PFSK-1 (cell line): ENCODE results near the gene FETUB.

Experiments used
- POLR2AphosphoS5 ChIP-seq: IDR thresholded peaks from 2 replicates; pipeline ENCODE4 v1.6.1; 2012; ENCODE audit warnings: low read depth, mild to moderate bottlenecking, control low read depth, low read length, moderate library complexity
- TF ChIP-seq, protein P1 (sequence below), 2 experiments: IDR thresholded peaks; 2 replicates each; pipeline versions ENCODE4 v1.6.1 to v1.8.0; 2011 to 2012; ENCODE audit warnings: low read depth in 2 of 2, low read length in 2 of 2, control low read depth in 1 of 2, inconsistent platforms in 1 of 2, mild to moderate bottlenecking in 1 of 2, moderate library complexity in 1 of 2; ENCODE audit not compliant: insufficient read depth in 1 of 2

DNA sequence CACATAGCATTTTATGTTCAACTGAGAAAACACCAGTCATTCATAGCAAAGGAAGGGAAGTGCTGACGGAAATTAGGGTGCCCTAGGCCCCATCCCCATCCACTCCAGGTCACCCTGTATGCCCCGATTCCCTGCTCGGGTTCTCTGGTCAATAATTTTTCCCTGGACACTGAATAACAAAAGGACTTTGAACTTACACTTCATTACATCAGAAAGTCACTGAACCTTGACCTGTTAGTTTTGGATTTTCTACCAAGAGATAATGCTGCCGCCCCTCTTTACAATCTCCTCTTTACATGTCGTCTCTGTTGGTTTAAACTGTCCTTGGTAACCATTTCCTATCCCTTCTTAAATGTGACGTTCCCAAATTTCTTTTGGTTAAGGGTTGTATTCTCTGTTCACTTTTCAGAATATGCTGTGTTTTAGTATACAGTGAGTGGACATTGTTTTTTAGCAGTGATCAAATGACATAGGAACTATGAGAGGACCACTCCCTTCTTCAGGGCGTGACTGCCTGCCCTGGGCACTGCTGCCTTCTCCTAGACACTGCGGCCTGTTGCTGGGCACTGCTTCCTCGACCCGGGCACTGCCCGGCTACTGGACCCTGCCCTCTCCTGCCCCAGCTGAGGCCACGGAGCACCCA, 40.9 kb upstream of the FETUB start:
- TF ChIP-seq POLR2AphosphoS5 = no peak
- TF ChIP-seq, protein P1, sequence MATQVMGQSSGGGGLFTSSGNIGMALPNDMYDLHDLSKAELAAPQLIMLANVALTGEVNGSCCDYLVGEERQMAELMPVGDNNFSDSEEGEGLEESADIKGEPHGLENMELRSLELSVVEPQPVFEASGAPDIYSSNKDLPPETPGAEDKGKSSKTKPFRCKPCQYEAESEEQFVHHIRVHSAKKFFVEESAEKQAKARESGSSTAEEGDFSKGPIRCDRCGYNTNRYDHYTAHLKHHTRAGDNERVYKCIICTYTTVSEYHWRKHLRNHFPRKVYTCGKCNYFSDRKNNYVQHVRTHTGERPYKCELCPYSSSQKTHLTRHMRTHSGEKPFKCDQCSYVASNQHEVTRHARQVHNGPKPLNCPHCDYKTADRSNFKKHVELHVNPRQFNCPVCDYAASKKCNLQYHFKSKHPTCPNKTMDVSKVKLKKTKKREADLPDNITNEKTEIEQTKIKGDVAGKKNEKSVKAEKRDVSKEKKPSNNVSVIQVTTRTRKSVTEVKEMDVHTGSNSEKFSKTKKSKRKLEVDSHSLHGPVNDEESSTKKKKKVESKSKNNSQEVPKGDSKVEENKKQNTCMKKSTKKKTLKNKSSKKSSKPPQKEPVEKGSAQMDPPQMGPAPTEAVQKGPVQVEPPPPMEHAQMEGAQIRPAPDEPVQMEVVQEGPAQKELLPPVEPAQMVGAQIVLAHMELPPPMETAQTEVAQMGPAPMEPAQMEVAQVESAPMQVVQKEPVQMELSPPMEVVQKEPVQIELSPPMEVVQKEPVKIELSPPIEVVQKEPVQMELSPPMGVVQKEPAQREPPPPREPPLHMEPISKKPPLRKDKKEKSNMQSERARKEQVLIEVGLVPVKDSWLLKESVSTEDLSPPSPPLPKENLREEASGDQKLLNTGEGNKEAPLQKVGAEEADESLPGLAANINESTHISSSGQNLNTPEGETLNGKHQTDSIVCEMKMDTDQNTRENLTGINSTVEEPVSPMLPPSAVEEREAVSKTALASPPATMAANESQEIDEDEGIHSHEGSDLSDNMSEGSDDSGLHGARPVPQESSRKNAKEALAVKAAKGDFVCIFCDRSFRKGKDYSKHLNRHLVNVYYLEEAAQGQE (IDR thresholded peaks at IDR 0.05; ENCODE audit: insufficient read depth in 1 of 2, low read depth in 2 of 2, low read length in 2 of 2) = no peak
